Prostate gland (tissue), 2 donors: Measurements from ENCODE around the gene S100A1. TPM values are rescaled to one million over a fixed set of nuclear protein-coding genes. Genes with fewer than 3 reads are reported as not detected.
"Not testable (repeated sequence)": the region's sequence is repeated elsewhere in the genome, so short reads cannot be mapped to it uniquely, and the experiment has no call there.

Source experiments
- DNase-seq: peaks from one replicate; pipeline ENCODE4 v3.0.0-alpha.2; 2019; ENCODE audit warnings: low spot score
- H3K27ac ChIP-seq, 2 donors: fragments of 200-600 bp; sonication (generic); 2 replicates each; pipeline ENCODE4 v1.5.1; 2017 to 2019
- H3K27me3 ChIP-seq: fragments of 200-600 bp; sonication (generic); replicated peaks from 2 replicates; pipeline ENCODE4 v1.5.1; 2019; ENCODE audit not compliant: insufficient read depth
- H3K36me3 ChIP-seq, 2 donors: fragments of 200-600 bp; sonication (generic); 1 replicate in 1 of 2; 2 replicates in 1 of 2; pipeline versions ENCODE4 v1.5.1 to v1.8.1; 2017 to 2019
- H3K4me1 ChIP-seq: fragments of 200-600 bp; sonication (generic); replicated peaks from 2 replicates; pipeline ENCODE4 v1.5.1; 2019
- H3K4me3 ChIP-seq, 2 donors: fragments of 200-600 bp; sonication (generic); 2 replicates each; pipeline ENCODE4 v1.5.1; 2017 to 2019
- H3K9me3 ChIP-seq: fragments of 200-600 bp; sonication (generic); 2 replicates; pipeline ENCODE4 v1.5.1; 2017
- CTCF ChIP-seq, 4 experiments: fragments of 200-600 bp in 2 of 4; fragments of 450-650 bp in 2 of 4; sonication (generic) in 2 of 4; IDR thresholded peaks; 1 replicate in 3 of 4; 2 replicates in 1 of 4; pipeline ENCODE4 v1.5.1; 2016 to 2019; ENCODE audit warnings: antibody characterized with exemption in 4 of 4, mild to moderate bottlenecking in 2 of 4, moderate library complexity in 2 of 4
- POLR2A ChIP-seq: fragments of 450-650 bp; IDR thresholded peaks from one replicate; pipeline ENCODE4 v1.6.1; 2016; ENCODE audit warnings: antibody characterized with exemption, mild to moderate bottlenecking
- POLR2AphosphoS5 ChIP-seq: sonication (generic); formaldehyde crosslinking; IDR thresholded peaks from one replicate; pipeline ENCODE4 v1.6.1; 2017; ENCODE audit warnings: antibody characterized with exemption
- WGBS: methylation state at CpG from one replicate; pipeline ENCODE4 v1.1.5; 2018; 5-methylcytosine and 5-hydroxymethylcytosine counted together
- intact Hi-C: fragments of 100-400 bp; cut with DNase I; formaldehyde crosslinking; loops from one replicate; pipeline ENCODE4 v1.14.2; 2022
- total RNA-seq, 2 donors: library from RNA; depleted of rRNA; stranded (reverse); fragments of >200 nt; gene quantifications; one replicate each; pipeline ENCODE4 v1.1.0, GENCODE V29; 2016

S100A1 gene
- total RNA-seq, 2 donors from 2014 or later = 9.1 to 10.7 TPM

- no peak for DNase-seq
- TF ChIP-seq POLR2A (no peak), CTCF (IDR thresholded peaks at IDR 0.05) (no peak), POLR2AphosphoS5 (no peak)
- intact Hi-C loops = no loop called here
- WGBS = 52% methylated on average over 9 of the region's 9 CpGs
- Histone ChIP-seq H3K27me3 (no peaks in the 10 kb centered on the region), H3K36me3 (peaks cover 4 to 15% of the 10 kb centered on the region in 2 donors), H3K4me3 (no peak overlapping the region), H3K9me3 (no peaks in the 10 kb centered on the region), H3K4me1 (no peaks in the 10 kb centered on the region), H3K27ac (no peak overlapping the region)
These were observed 33.0 kb downstream of the S100A1 start for GRCh38 chr1:153661111-153661708.

GRCh38 chr1:153662269-153662668, 34.0 kb downstream of the S100A1 start:
- intact Hi-C loops = no loop called here
- Histone ChIP-seq H3K4me1 (no peaks in the 10 kb centered on the region), H3K36me3 (peaks cover 4 to 20% of the 10 kb centered on the region in 2 donors), H3K27me3 (no peaks in the 10 kb centered on the region), H3K27ac (no peak overlapping the region), H3K4me3 (no peak overlapping the region), H3K9me3 (no peaks in the 10 kb centered on the region)
- WGBS = 50% methylated on average over 2 of the region's 2 CpGs
- TF ChIP-seq CTCF (IDR thresholded peaks at IDR 0.05) = no peak
- TF ChIP-seq POLR2A = no peak
- no peak for TF ChIP-seq POLR2AphosphoS5
- DNase-seq = no peak

GRCh38 chr1:153663211-153663610, 35.0 kb downstream of the S100A1 start:
- Histone ChIP-seq H3K27ac (no peak overlapping the region), H3K4me1 (no peaks in the 10 kb centered on the region), H3K36me3 (peaks cover 8 to 24% of the 10 kb centered on the region in 2 donors), H3K9me3 (no peaks in the 10 kb centered on the region), H3K27me3 (no peaks in the 10 kb centered on the region), H3K4me3 (no peak overlapping the region)
- TF ChIP-seq CTCF (IDR thresholded peaks at IDR 0.05) = no peak
- no peak for TF ChIP-seq POLR2AphosphoS5
- no peak for TF ChIP-seq POLR2A
- intact Hi-C loops = no loop called here
- 79% methylated on average over 5 of the region's 5 CpGs for WGBS
- DNase-seq = no peak

GRCh38 chr1:153667439-153667838, 39.2 kb downstream of the S100A1 start:
- H3K4me1 ChIP-seq = peaks cover 8% of the 10 kb centered on the region
- WGBS = 81% methylated on average over 4 of the region's 4 CpGs
- no peak overlapping the region for H3K27ac ChIP-seq
- DNase-seq = no peak
- TF ChIP-seq CTCF (IDR thresholded peaks at IDR 0.05) (no peak), POLR2AphosphoS5 (no peak), POLR2A (no peak)
- H3K9me3 ChIP-seq = no peaks in the 10 kb centered on the region
- no peaks in the 10 kb centered on the region for H3K27me3 ChIP-seq
- no peak overlapping the region for H3K4me3 ChIP-seq
- peaks cover 8 to 20% of the 10 kb centered on the region in 2 donors for H3K36me3 ChIP-seq
- intact Hi-C loops = no loop called here

DNA sequence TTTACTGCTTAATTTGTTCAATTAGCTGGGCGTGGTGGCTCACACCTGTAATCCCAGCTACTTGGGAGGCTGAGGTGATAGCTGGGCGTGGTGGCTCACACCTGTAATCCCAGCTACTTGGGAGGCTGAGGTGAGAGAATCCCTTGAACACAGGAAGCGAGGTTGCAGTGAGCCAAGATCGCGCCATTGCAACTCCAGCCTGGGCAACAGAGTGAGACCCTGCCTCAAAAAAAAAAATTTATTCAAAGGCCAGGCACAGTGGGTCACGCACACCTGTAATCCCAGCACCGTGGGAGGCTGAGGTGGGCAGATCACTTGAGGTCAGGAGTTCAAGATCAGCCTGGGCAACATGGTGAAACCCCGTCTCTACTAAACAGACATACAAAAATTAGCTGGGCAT, 40.4 kb downstream of the S100A1 start:
- DNase-seq, H3K27ac ChIP-seq, H3K4me1 ChIP-seq, H3K9me3 ChIP-seq, intact Hi-C loops, H3K4me3 ChIP-seq, H3K27me3 ChIP-seq: not testable (repeated sequence)
- peaks cover 8 to 18% of the 10 kb centered on the region in 2 donors for H3K36me3 ChIP-seq
- WGBS = 95% methylated on average over 8 of the region's 8 CpGs
